HepG2 (cell line): ENCODE results near the gene PPP2R2D. TPM values are rescaled to one million over a fixed set of nuclear protein-coding genes. Genes with fewer than 3 reads are reported as not detected.

Source experiments
- DNMT3B ChIP-seq: conservative IDR thresholded peaks from 2 replicates; pipeline ENCODE4 v1.6.1; 2016; ENCODE audit warnings: missing biosample characterization, control low read depth
- ELF1 ChIP-seq: sonication (generic); formaldehyde crosslinking; IDR thresholded peaks from 2 replicates; pipeline ENCODE4 v1.4.0; 2020; ENCODE audit warnings: missing genetic modification reagents
- FOXA1 ChIP-seq, 2 experiments: fragments of 450-650 bp in 1 of 2; sonication (generic) in 1 of 2; formaldehyde crosslinking in 1 of 2; IDR thresholded peaks; 2 replicates each; pipeline versions ENCODE4 v1.4.0 to v1.6.1; 2016 to 2020; ENCODE audit warnings: missing genetic modification reagents in 1 of 2
- ISL2 ChIP-seq: sonication (generic); formaldehyde crosslinking; IDR thresholded peaks from 2 replicates; pipeline ENCODE4 v1.5.0; 2020; ENCODE audit warnings: missing genetic modification reagents
- KIAA2018 ChIP-seq: sonication (generic); formaldehyde crosslinking; IDR thresholded peaks from 2 replicates; pipeline ENCODE4 v1.5.0; 2020; ENCODE audit warnings: mild to moderate bottlenecking, missing genetic modification reagents, borderline replicate concordance
- NFRKB ChIP-seq: fragments of 450-650 bp; IDR thresholded peaks from 2 replicates; pipeline ENCODE4 v1.6.1; 2017
- ZBTB21 ChIP-seq: sonication (generic); formaldehyde crosslinking; IDR thresholded peaks from 2 replicates; pipeline ENCODE4 v1.4.0; 2020; ENCODE audit warnings: missing genetic modification reagents
- ZBTB38 ChIP-seq: sonication (generic); formaldehyde crosslinking; IDR thresholded peaks from 2 replicates; pipeline ENCODE4 v1.5.1; 2020; ENCODE audit warnings: mild to moderate bottlenecking, missing genetic modification reagents
- ZFP36 ChIP-seq: fragments of 150-350 bp; IDR thresholded peaks from 2 replicates; pipeline ENCODE4 v1.6.1; 2018; ENCODE audit warnings: borderline replicate concordance, low read length, low read depth; ENCODE audit not compliant: partially characterized antibody
- ZNF260 ChIP-seq: sonication (generic); formaldehyde crosslinking; IDR thresholded peaks from 2 replicates; pipeline ENCODE4 v1.4.0; 2020; ENCODE audit warnings: missing genetic modification reagents, low read depth, mild to moderate bottlenecking, borderline replicate concordance
- ZNF382 ChIP-seq: sonication (generic); formaldehyde crosslinking; IDR thresholded peaks from 2 replicates; pipeline ENCODE4 v1.5.0; 2020; ENCODE audit warnings: missing genetic modification reagents, mild to moderate bottlenecking, borderline replicate concordance
- ZNF431 ChIP-seq: sonication (generic); formaldehyde crosslinking; IDR thresholded peaks from 2 replicates; pipeline ENCODE4 v1.9.0; 2022; ENCODE audit warnings: missing genetic modification reagents, low read depth, mild to moderate bottlenecking, borderline replicate concordance
- ZNF550 ChIP-seq: sonication (generic); formaldehyde crosslinking; IDR thresholded peaks from 2 replicates; pipeline ENCODE4 v1.4.0; 2020; ENCODE audit warnings: mild to moderate bottlenecking, missing genetic modification reagents, borderline replicate concordance
- ZNF83 ChIP-seq: sonication (generic); formaldehyde crosslinking; IDR thresholded peaks from 2 replicates; pipeline ENCODE4 v1.4.0; 2020; ENCODE audit warnings: missing genetic modification reagents, mild to moderate bottlenecking, borderline replicate concordance
- polyA plus RNA-seq, 8 experiments: library from polyadenylated mRNA; depleted of rRNA in 3 of 8; stranded (reverse) in 7 of 8; unstranded in 1 of 8; fragments of >200 nt; fragmentation: Illumina TruSeq in 4 of 8; extraction: Trizol in 4 of 8; gene quantifications; 2 replicates each; pipeline versions ENCODE4 v1.2.1 to v1.2.3, GENCODE V29; 2011 to 2016; ENCODE audit warnings: low read depth in 4 of 8, missing spikeins in 1 of 8, mixed read lengths in 1 of 8; ENCODE audit not compliant: insufficient read depth in 1 of 8
- total RNA-seq, 5 experiments: library from RNA; depleted of rRNA; stranded (reverse); fragments of >200 nt; fragmentation: Illumina TruSeq; extraction: Trizol; gene quantifications; 2 replicates each; pipeline ENCODE4 v1.2.3, GENCODE V29; 2016; ENCODE audit warnings: low read depth in 1 of 5
- TF ChIP-seq, protein P1 (sequence below): sonication (generic); formaldehyde crosslinking; IDR thresholded peaks from 2 replicates; pipeline ENCODE4 v1.4.0; 2020; ENCODE audit warnings: missing genetic modification reagents
- TF ChIP-seq, protein P2 (sequence below): sonication (generic); formaldehyde crosslinking; IDR thresholded peaks from 2 replicates; pipeline ENCODE4 v1.5.0; 2020; ENCODE audit warnings: mild to moderate bottlenecking, missing genetic modification reagents

PPP2R2D gene
- total and polyA plus RNA-seq, 2 of the 13 experiments (the other 11 are each of a cell fraction or from before 2014, with no cell fraction given) = 32.7 to 33.2 TPM

DNA sequence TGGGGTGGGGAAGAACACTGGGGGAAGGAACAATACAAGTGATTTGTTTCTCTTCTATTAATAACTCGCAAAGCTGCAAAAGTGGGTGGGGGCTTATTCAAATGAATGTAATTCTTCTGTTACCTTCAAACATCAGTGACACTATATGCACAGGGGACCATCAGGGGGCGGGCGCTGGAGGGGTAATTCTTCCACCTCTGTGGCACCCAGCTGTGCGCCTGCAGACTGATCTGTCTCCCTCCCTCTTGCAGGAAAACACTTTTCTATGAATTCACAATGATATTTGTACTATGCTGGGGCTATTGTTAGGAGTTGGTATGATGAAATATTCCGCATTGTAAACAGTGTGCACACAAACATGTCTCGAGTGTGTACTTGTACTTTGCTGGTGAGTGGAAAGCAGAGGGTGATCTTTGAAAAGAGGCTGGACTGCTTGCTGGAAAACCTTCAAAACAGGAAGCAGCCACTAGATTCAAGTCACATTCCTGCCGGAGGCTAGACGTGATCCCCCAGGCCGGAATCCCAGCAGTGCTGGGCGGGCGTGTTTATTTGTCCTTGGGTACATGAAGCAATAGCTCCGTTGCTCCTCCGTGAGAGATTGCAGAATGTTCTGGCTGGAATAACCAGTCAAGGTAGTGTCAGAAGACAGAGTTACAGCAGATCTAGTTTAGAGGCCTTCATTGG, 96.7 kb downstream of the PPP2R2D start (continued):
- TF ChIP-seq ISL2 (CRISPR knock-in tag) (peak; percentile 34; the same call in 1 of the 2 replicates), ZBTB38 (CRISPR knock-in tag) (0 out of 2 replicates have a peak, but pooled peaks have one; percentile 24), ZNF260 (CRISPR knock-in tag) (no peak), NFRKB (no peak), ELF1 (CRISPR knock-in tag) (peak; percentile 87), ZFP36 (no peak), ZNF382 (CRISPR knock-in tag) (no peak), DNMT3B (peak; percentile 63; the same call in 1 of the 2 replicates), FOXA1 (IDR thresholded peaks at IDR 0.05) (no peak), FOXA1 (CRISPR knock-in tag; IDR thresholded peaks at IDR 0.05) (peak; percentile 75), KIAA2018 (CRISPR knock-in tag) (no peak), ZNF550 (no peak), ZNF83 (CRISPR knock-in tag) (no peak), ZNF431 (CRISPR knock-in tag) (peak; percentile 81; the same call in 1 of the 2 replicates), ZBTB21 (CRISPR knock-in tag) (no peak)
- TF ChIP-seq, protein P1, sequence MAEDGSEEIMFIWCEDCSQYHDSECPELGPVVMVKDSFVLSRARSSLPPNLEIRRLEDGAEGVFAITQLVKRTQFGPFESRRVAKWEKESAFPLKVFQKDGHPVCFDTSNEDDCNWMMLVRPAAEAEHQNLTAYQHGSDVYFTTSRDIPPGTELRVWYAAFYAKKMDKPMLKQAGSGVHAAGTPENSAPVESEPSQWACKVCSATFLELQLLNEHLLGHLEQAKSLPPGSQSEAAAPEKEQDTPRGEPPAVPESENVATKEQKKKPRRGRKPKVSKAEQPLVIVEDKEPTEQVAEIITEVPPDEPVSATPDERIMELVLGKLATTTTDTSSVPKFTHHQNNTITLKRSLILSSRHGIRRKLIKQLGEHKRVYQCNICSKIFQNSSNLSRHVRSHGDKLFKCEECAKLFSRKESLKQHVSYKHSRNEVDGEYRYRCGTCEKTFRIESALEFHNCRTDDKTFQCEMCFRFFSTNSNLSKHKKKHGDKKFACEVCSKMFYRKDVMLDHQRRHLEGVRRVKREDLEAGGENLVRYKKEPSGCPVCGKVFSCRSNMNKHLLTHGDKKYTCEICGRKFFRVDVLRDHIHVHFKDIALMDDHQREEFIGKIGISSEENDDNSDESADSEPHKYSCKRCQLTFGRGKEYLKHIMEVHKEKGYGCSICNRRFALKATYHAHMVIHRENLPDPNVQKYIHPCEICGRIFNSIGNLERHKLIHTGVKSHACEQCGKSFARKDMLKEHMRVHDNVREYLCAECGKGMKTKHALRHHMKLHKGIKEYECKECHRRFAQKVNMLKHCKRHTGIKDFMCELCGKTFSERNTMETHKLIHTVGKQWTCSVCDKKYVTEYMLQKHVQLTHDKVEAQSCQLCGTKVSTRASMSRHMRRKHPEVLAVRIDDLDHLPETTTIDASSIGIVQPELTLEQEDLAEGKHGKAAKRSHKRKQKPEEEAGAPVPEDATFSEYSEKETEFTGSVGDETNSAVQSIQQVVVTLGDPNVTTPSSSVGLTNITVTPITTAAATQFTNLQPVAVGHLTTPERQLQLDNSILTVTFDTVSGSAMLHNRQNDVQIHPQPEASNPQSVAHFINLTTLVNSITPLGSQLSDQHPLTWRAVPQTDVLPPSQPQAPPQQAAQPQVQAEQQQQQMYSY (CRISPR knock-in tag) = no peak
- TF ChIP-seq, protein P2, sequence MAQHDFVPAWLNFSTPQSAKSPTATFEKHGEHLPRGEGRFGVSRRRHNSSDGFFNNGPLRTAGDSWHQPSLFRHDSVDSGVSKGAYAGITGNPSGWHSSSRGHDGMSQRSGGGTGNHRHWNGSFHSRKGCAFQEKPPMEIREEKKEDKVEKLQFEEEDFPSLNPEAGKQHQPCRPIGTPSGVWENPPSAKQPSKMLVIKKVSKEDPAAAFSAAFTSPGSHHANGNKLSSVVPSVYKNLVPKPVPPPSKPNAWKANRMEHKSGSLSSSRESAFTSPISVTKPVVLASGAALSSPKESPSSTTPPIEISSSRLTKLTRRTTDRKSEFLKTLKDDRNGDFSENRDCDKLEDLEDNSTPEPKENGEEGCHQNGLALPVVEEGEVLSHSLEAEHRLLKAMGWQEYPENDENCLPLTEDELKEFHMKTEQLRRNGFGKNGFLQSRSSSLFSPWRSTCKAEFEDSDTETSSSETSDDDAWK (CRISPR knock-in tag) = no peak
